ENCODE measurements around the gene PLXNA4.

PLXNA4 gene

DNA sequence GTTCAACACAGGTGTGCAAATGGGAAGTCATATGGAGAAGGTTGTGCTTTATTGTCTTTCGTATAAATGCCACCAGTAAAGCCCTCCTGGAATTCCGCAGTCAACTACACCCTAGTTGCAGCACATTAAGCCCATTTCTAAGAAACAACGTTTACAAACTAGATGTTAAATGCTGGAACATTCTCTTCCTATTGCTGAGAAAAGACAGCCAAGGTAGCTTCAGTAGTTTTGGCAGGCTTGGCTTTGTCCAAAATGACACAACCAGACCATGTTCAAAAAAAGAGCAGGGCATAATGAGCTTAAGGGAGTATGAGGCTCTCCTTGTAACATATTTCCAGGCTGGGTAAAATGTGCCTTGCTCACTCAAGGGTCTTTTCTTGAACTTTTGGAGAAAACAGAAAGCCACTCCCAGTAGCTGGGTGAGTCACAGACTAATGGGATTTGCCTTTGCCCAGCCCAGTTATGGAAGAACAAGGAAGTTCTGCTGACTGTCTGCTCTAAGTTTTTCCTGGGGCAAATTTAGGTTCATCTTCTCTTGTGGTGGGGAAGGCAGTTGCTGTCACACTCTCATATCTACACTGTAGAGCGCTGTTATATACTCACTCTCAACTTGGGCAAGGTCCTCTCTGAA is 238.7 kb downstream of the PLXNA4 start:
- Histone ChIP-seq H3K4me1 (ENCODE audit: control insufficient read depth, low read length) (no peaks in the 10 kb centered on the region), H4K20me1 (ENCODE audit: control insufficient read depth, insufficient read depth, low read depth, low read length) (no peaks in the 10 kb centered on the region), H3K27ac (ENCODE audit: low read depth, low read length) (no peak overlapping the region), H3K4me2 (ENCODE audit: low read length) (no peak overlapping the region), H3F3A (ENCODE audit: control insufficient read depth, insufficient read depth) (no peaks in the 10 kb centered on the region), H3K27me3 (ENCODE audit: control insufficient read depth, low read length) (peaks cover 3% of the 10 kb centered on the region; the same call in 1 of the 2 replicates), H3K9me3 (ENCODE audit: control insufficient read depth, insufficient read depth, low read length) (no peaks in the 10 kb centered on the region), H3K79me2 (ENCODE audit: control insufficient read depth, low read length) (no peaks in the 10 kb centered on the region), H3K36me3 (ENCODE audit: control insufficient read depth, low read length) (no peaks in the 10 kb centered on the region), H3K4me3 (ENCODE audit: low read length) (no peak overlapping the region), H3K9me2 (replicated peaks; ENCODE audit: control insufficient read depth, low read length) (no peaks in the 10 kb centered on the region)
- TF ChIP-seq EZH2phosphoT487 (IDR thresholded peaks at IDR 0.05; ENCODE audit: borderline replicate concordance, low read length) (no peak), CTCF (IDR thresholded peaks at IDR 0.05; ENCODE audit: low read depth, low read length, poor library complexity, severe bottlenecking) (no peak)

- TF ChIP-seq CTCF (IDR thresholded peaks at IDR 0.05; ENCODE audit: low read depth, low read length, poor library complexity, severe bottlenecking): no peak
- TF ChIP-seq EZH2phosphoT487 (IDR thresholded peaks at IDR 0.05; ENCODE audit: borderline replicate concordance, low read length): no peak
- H3K27ac ChIP-seq (ENCODE audit: low read depth, low read length): no peak overlapping the region
- H3K9me2 ChIP-seq (replicated peaks; ENCODE audit: control insufficient read depth, low read length): no peaks in the 10 kb centered on the region
- no peaks in the 10 kb centered on the region for H3F3A ChIP-seq (ENCODE audit: control insufficient read depth, insufficient read depth)
- H3K36me3 ChIP-seq (ENCODE audit: control insufficient read depth, low read length): no peaks in the 10 kb centered on the region
- H3K4me3 ChIP-seq (ENCODE audit: low read length): no peak overlapping the region
- no peak overlapping the region for H3K4me2 ChIP-seq (ENCODE audit: low read length)
- no peaks in the 10 kb centered on the region for H4K20me1 ChIP-seq (ENCODE audit: control insufficient read depth, insufficient read depth, low read depth, low read length)
- peaks cover 5% of the 10 kb centered on the region; the same call in 1 of the 2 replicates for H3K27me3 ChIP-seq (ENCODE audit: control insufficient read depth, low read length)
- H3K4me1 ChIP-seq (ENCODE audit: control insufficient read depth, low read length): no peaks in the 10 kb centered on the region
- no peaks in the 10 kb centered on the region for H3K9me3 ChIP-seq (ENCODE audit: control insufficient read depth, insufficient read depth, low read length)
- H3K79me2 ChIP-seq (ENCODE audit: control insufficient read depth, low read length): no peaks in the 10 kb centered on the region
Observed at GRCh38 chr7:132336797-132337196, 239.5 kb downstream of the PLXNA4 start.

DNA sequence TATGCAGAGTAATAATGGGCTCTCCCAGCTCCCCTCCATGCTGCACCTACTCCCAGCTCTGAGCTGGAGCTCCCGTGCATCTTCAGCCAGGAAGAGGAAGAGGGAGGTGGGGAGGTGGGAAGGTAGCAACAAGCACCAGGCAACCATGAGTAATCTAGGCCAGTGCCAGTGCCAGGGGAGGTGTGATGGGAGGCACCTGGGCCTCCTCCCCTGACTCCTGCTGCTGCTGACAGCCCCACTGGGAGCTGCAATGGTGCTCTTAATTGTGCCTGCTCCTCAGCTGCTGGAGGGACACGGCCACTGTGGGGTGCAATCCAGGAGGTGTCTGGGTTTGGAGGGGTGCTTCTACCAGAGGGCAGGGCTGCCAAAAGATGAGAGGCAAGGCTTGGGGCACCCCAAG is 243.0 kb downstream of the PLXNA4 start:
- Histone ChIP-seq H3K79me2 (ENCODE audit: control insufficient read depth, low read length) (no peaks in the 10 kb centered on the region), H4K20me1 (ENCODE audit: control insufficient read depth, insufficient read depth, low read depth, low read length) (no peaks in the 10 kb centered on the region), H3K9me3 (ENCODE audit: control insufficient read depth, insufficient read depth, low read length) (no peaks in the 10 kb centered on the region), H3K4me1 (ENCODE audit: control insufficient read depth, low read length) (no peaks in the 10 kb centered on the region), H3F3A (ENCODE audit: control insufficient read depth, insufficient read depth) (no peaks in the 10 kb centered on the region), H3K36me3 (ENCODE audit: control insufficient read depth, low read length) (no peaks in the 10 kb centered on the region), H3K27ac (ENCODE audit: low read depth, low read length) (no peak overlapping the region), H3K4me3 (ENCODE audit: low read length) (no peak overlapping the region), H3K9me2 (replicated peaks; ENCODE audit: control insufficient read depth, low read length) (no peaks in the 10 kb centered on the region), H3K4me2 (ENCODE audit: low read length) (no peak overlapping the region), H3K27me3 (ENCODE audit: control insufficient read depth, low read length) (0 out of 2 replicates have a peak, but pooled peaks cover 5% of the 10 kb centered on the region)
- no peak for TF ChIP-seq EZH2phosphoT487 (IDR thresholded peaks at IDR 0.05; ENCODE audit: borderline replicate concordance, low read length)
- TF ChIP-seq CTCF (IDR thresholded peaks at IDR 0.05; ENCODE audit: low read depth, low read length, poor library complexity, severe bottlenecking): no peak

Data from DOHH2 (cell line).